ENCODE measurements around the gene LIMS2.

DNA sequence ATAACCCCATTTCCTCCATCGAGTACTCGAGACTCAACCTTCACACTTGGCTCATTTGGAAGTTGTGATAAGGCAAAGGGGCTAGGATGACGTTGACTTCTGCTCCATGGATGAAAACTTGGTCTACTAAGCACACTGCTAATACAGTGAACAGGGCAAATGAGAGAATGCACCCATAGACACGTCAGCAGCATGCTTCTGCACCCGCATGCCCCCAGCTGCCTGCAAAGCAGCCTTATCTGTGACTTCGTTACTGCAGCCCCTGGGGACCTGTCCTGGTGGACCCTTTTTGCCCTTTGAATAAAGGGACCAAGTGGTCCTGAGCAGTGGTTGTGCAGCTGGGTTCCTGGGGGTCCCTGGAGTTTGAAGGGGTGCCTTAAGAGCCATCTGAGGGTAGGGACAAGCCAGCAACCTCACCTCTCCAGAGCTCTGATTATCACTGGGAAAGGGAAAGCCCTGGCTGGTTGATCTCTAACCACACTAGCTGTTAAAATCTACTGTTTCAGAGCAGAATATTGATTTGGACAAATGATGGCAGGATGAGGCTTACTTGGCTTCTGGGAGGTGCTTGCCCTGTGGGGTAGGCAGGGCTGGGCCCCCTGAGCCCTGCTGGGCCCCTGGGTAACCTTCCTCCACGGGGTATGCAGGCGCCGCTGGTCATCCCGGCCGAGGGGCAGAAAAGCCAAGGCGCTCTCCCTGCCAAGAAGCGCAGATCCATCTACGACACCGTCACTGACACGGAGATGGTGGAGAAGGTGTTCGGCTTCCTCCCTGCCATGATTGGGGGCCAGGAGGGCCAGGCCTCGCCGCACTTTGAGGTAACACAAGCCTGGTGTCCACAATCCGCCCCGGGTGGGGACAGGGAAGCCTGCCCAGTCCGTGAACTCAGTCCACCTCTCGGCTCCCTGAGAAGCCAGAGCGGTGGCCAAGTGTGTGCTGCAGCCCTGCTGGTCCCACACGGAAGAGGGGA is 67.0 kb downstream of the LIMS2 start:
- no peak for TF ChIP-seq YY1 (IDR thresholded peaks at IDR 0.05; ENCODE audit: insufficient read depth, insufficient read length)
- no peak for TF ChIP-seq SUZ12 (IDR thresholded peaks at IDR 0.05; ENCODE audit: extremely low read depth, insufficient read depth, insufficient read length)
- no peak for TF ChIP-seq ZNF274 (IDR thresholded peaks at IDR 0.05; ENCODE audit: low read depth, low read length)

Measured in NT2/D1 (cell line).